Left kidney (tissue), 2 donors: Measurements from ENCODE around the gene DVL1. TPM values are rescaled to one million over a fixed set of nuclear protein-coding genes. Genes with fewer than 3 reads are reported as not detected.

ENCODE experiments used
- DNase-seq: peaks from one replicate; pipeline ENCODE4 v3.0.0-alpha.2; 2013
- polyA plus RNA-seq: library from polyadenylated mRNA; unstranded; fragments of 120-200 nt; gene quantifications from one replicate; pipeline ENCODE4 v1.2.1, GENCODE V29; 2013; ENCODE audit not compliant: insufficient read length

DVL1 gene
- polyA plus RNA-seq, 1 donor = 22.0 TPM

DNA sequence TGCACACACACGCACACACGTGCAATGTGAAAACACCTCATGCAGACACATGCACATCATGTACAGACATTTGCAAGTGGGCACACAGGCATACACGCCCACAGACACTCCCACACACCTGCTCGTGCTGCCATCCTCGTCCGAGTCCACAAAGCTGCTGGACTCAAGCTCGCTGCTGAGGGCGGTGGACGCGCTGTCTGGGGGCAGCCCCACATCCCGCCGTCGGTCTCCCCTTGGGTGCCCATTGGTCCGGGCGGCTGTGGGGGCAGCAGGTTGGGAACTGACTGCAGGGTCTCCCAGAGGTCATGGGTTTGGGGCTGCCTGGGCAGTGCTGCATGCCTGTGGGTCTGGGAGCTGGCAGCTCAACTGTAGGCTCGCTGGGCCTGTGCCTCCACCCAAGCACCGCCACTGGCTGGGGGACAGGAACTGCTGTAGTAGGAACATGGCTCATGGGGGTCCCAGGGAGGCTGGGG lies 7.6 kb downstream of the DVL1 start:
- no peak for DNase-seq

- DNase-seq = no peak
These were observed 8.2 kb downstream of the DVL1 start for GRCh38 chr1:1340791-1341548.

DNA sequence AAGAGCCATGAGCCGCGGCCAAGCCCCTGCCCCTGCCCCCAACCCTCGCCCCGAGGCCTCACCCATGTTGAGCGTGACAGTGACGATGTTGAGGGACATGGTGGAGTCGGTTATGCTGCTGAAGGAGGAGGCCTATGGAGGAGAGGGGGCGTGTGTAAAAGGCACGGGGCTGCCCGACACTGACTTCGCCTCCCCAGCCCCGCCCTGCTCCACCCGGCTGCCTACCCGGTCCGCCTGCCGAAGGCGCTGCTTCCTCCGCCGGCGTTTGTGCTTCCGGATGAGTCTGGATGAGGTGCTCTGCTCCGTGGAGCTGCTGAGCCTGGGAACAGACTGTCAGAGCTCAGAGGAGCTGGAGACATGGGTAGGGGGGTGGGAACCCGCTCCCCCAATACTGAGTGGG lies 9.0 kb downstream of the DVL1 start:
- no peak for DNase-seq

GRCh38 chr1:1338278-1338677 lies 10.9 kb downstream of the DVL1 start:
- no peak for DNase-seq

DNA sequence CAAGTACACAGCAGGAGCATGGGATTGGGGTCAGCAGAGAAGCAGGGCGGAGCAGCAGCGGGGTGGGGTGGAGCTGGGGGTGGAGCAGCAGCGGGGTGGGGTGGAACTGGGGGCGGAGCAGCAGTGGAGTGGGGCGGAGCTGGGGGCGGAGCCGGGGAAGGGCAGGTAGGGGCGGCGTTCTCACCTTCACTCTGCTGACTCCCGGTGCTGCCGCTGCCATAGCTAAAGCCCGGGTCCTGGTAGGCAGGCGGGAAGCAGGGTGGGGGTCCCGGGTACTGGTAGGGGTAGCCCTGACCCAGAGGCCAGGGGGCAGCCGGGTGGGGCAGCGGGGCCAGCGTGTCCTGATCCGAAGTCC lies 11.4 kb downstream of the DVL1 start:
- DNase-seq = no peak

GRCh38 chr1:1336931-1337792 lies 12.1 kb downstream of the DVL1 start:
- DNase-seq = no peak

GRCh38 chr1:1336446-1336845 lies 12.8 kb downstream of the DVL1 start:
- DNase-seq = no peak

- no peak for DNase-seq
These were observed 13.4 kb downstream of the DVL1 start for GRCh38 chr1:1335792-1336248.

- no peak for DNase-seq
These were observed 13.9 kb downstream of the DVL1 start for GRCh38 chr1:1335283-1335682.

DNA sequence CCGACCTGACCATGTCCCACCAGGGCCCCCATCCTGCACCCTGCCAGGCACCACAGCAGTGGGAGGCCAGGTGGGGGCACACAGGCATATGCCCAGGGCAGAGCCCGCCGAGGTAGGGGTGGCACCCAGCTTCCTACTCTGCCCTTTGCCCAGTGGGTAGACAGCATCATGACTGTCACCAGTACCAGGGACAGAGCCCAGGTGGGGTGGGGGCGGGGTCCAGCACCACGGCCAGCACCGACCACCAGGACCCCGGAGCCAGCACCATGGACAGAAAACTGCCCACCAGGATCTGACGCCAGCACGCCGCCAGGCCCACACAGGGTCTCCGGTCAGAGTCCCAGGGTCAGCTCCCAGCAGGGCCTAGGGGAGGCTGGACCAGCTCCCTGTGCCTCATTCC lies 14.4 kb downstream of the DVL1 start:
- DNase-seq = no peak

DNA sequence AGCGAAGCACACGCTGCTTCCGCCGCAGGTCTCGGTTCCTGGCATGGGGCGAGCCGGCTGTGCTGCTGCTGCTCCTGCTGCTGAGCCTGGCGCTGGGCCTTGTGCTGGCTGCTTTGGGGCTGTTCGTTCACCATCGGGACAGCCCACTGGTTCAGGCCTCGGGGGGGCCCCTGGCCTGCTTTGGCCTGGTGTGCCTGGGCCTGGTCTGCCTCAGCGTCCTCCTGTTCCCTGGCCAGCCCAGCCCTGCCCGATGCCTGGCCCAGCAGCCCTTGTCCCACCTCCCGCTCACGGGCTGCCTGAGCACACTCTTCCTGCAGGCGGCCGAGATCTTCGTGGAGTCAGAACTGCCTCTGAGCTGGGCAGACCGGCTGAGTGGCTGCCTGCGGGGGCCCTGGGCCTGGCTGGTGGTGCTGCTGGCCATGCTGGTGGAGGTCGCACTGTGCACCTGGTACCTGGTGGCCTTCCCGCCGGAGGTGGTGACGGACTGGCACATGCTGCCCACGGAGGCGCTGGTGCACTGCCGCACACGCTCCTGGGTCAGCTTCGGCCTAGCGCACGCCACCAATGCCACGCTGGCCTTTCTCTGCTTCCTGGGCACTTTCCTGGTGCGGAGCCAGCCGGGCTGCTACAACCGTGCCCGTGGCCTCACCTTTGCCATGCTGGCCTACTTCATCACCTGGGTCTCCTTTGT lies 15.5 kb downstream of the DVL1 start:
- DNase-seq = no peak

GRCh38 chr1:1332774-1333480 lies 16.3 kb downstream of the DVL1 start:
- no peak for DNase-seq

DNA sequence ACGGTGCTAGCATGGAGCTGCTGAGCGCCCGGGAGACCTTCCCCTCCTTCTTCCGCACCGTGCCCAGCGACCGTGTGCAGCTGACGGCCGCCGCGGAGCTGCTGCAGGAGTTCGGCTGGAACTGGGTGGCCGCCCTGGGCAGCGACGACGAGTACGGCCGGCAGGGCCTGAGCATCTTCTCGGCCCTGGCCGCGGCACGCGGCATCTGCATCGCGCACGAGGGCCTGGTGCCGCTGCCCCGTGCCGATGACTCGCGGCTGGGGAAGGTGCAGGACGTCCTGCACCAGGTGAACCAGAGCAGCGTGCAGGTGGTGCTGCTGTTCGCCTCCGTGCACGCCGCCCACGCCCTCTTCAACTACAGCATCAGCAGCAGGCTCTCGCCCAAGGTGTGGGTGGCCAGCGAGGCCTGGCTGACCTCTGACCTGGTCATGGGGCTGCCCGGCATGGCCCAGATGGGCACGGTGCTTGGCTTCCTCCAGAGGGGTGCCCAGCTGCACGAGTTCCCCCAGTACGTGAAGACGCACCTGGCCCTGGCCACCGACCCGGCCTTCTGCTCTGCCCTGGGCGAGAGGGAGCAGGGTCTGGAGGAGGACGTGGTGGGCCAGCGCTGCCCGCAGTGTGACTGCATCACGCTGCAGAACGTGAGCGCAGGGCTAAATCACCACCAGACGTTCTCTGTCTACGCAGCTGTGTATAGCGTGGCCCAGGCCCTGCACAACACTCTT lies 17.0 kb downstream of the DVL1 start:
- no peak for DNase-seq

DNA sequence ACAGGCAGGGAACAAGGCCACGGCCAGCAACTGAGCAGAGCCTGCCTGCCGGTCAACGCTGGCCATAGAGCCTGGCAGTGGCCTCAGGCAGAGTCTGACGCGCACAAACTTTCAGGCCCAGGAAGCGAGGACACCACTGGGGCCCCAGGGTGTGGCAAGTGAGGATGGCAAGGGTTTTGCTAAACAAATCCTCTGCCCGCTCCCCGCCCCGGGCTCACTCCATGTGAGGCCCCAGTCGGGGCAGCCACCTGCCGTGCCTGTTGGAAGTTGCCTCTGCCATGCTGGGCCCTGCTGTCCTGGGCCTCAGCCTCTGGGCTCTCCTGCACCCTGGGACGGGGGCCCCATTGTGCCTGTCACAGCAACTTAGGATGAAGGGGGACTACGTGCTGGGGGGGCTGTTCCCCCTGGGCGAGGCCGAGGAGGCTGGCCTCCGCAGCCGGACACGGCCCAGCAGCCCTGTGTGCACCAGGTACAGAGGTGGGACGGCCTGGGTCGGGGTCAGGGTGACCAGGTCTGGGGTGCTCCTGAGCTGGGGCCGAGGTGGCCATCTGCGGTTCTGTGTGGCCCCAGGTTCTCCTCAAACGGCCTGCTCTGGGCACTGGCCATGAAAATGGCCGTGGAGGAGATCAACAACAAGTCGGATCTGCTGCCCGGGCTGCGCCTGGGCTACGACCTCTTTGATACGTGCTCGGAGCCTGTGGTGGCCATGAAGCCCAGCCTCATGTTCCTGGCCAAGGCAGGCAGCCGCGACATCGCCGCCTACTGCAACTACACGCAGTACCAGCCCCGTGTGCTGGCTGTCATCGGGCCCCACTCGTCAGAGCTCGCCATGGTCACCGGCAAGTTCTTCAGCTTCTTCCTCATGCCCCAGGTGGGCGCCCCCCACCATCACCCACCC lies 17.9 kb downstream of the DVL1 start, which contains the start of gene TAS1R3:
TAS1R3 (plus strand) TSS at position 213 of the 898 bp plus-strand sequence; CDS start at position 279, 66 bp downstream.
- DNase-seq = no peak

DNA sequence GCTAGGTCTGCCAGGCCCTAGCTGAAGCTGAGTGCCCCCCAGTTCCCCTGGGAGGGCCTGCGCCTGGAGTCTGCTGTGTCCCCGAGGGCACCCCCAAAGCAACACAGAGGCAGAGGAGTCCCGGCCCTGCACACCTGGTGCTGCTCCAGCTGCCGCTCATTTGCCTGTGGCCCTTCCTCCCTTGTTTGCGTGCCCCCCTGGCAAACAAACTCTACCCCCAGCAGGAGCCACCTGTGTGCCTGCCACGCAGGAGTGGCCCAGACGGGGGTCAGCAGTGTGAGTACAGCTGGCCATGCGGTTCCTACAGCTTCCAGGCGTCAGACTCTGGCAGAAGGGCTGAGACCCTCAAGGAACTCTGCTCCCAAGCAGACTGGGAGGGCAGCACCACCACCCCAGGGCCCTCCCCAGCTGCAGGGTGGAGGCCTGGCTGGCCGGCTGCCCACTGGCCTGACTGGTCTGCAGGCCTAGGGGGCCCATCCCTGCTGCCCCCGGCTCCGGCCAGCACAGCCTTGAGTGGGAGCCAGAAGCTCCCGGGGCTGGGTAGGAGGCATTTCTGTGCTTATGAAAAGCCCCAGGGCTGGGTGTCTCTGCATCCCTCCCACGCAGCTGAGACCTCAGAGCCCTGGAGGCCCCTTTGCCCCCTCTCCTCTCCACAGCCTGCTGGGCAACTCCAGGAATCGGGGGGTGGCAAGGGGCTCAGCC lies 18.7 kb downstream of the DVL1 start:
- no peak for DNase-seq

GRCh38 chr1:1329304-1330210 lies 19.7 kb downstream of the DVL1 start:
- DNase-seq = no peak

DNA sequence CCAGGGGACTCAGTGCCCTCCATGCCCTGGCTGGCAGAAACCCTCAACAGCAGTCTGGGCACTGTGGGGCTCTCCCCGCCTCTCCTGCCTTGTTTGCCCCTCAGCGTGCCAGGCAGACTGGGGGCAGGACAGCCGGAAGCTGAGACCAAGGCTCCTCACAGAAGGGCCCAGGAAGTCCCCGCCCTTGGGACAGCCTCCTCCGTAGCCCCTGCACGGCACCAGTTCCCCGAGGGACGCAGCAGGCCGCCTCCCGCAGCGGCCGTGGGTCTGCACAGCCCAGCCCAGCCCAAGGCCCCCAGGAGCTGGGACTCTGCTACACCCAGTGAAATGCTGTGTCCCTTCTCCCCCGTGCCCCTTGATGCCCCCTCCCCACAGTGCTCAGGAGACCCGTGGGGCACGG lies 21.0 kb downstream of the DVL1 start:
- no peak for DNase-seq

- DNase-seq = no peak
These were observed 21.9 kb downstream of the DVL1 start for GRCh38 chr1:1327291-1327690.
